H1 (cell line): ENCODE measurements around the gene STK39.

ENCODE experiments used
- ASH2L ChIP-seq: fragments of 200-600, 300-600 bp; sonication (generic); IDR thresholded peaks from one replicate; pipeline ENCODE4 v1.7.1; 2017; ENCODE audit warnings: low read length
- CTCF ChIP-seq, 3 experiments: IDR thresholded peaks; 1 replicate in 2 of 3; 2 replicates in 1 of 3; pipeline versions ENCODE4 v1.5.1 to v1.6.1; 2011; ENCODE audit warnings: low read length in 3 of 3, mild to moderate bottlenecking in 3 of 3, inconsistent platforms in 2 of 3, low read depth in 1 of 3, moderate library complexity in 1 of 3; ENCODE audit not compliant: insufficient read depth in 1 of 3; ENCODE audit errors: control extremely low read depth in 1 of 3
- EZH2 ChIP-seq: fragments of 200-600 bp; sonication (generic); IDR thresholded peaks from 2 replicates; pipeline ENCODE4 v1.7.1; 2012; ENCODE audit warnings: low read depth, mild to moderate bottlenecking, moderate library complexity, low read length, inconsistent platforms; ENCODE audit not compliant: severe bottlenecking
- KDM1A ChIP-seq: fragments of 200-600, 300-600 bp; sonication (generic); IDR thresholded peaks from 2 replicates; pipeline ENCODE4 v1.7.1; 2016; ENCODE audit warnings: mild to moderate bottlenecking, low read length, borderline replicate concordance
- POLR2A ChIP-seq, 2 experiments: IDR thresholded peaks; 1 replicate in 1 of 2; 2 replicates in 1 of 2; pipeline ENCODE4 v1.6.1; 2011; ENCODE audit warnings: low read depth in 2 of 2, low read length in 2 of 2, mild to moderate bottlenecking in 2 of 2; ENCODE audit errors: control extremely low read depth in 1 of 2
- RFX5 ChIP-seq: IDR thresholded peaks from 2 replicates; pipeline ENCODE4 v1.6.1; 2011; ENCODE audit warnings: low read depth, low read length, improper control_type of control experiment, borderline replicate concordance
- SIN3A ChIP-seq, 2 experiments: IDR thresholded peaks in 1 of 2; conservative IDR thresholded peaks in 1 of 2; 2 replicates each; pipeline ENCODE4 v1.6.1; 2011 to 2012; ENCODE audit warnings: low read length in 2 of 2, improper control_type of control experiment in 1 of 2, low read depth in 1 of 2, mild to moderate bottlenecking in 1 of 2
- SP1 ChIP-seq: IDR thresholded peaks from 2 replicates; pipeline ENCODE4 v1.6.1; 2011; ENCODE audit warnings: low read depth, low read length
- SP2 ChIP-seq: IDR thresholded peaks from 2 replicates; pipeline ENCODE4 v1.6.1; 2012; ENCODE audit warnings: mild to moderate bottlenecking, low read length, inconsistent platforms
- TAF1 ChIP-seq: IDR thresholded peaks from 2 replicates; pipeline ENCODE4 v1.6.1; 2011; ENCODE audit warnings: mild to moderate bottlenecking, low read depth, low read length
- TCF12 ChIP-seq: IDR thresholded peaks from 2 replicates; pipeline ENCODE4 v1.6.1; 2011; ENCODE audit warnings: low read depth, mild to moderate bottlenecking, low read length
- USF2 ChIP-seq: IDR thresholded peaks from 2 replicates; pipeline ENCODE4 v1.6.1; 2011; ENCODE audit warnings: low read length, improper control_type of control experiment
- YY1 ChIP-seq: IDR thresholded peaks from 2 replicates; pipeline ENCODE4 v1.6.1; 2011; ENCODE audit warnings: low read depth, mild to moderate bottlenecking, low read length

- TF ChIP-seq USF2 (no peak), TAF1 (no peak), SIN3A (conservative IDR thresholded peaks at IDR 0.05 in 1 of 2, IDR thresholded peaks at IDR 0.05 in 1 of 2; ENCODE audit: low read depth in 1 of 2, low read length in 2 of 2) (no peak), ASH2L (no peak), SP2 (no peak), RFX5 (no peak), CTCF (IDR thresholded peaks at IDR 0.05; ENCODE audit: control extremely low read depth in 1 of 3, insufficient read depth in 1 of 3, low read depth in 1 of 3, low read length in 3 of 3) (no peak), EZH2 (no peak), KDM1A (no peak), SP1 (no peak), TCF12 (no peak), POLR2A (IDR thresholded peaks at IDR 0.05; ENCODE audit: control extremely low read depth in 1 of 2, low read depth in 2 of 2, low read length in 2 of 2) (no peak), YY1 (no peak)
Measured at GRCh38 chr2:168079236-168079635, 168.2 kb downstream of the STK39 start.
